ENCODE results near the gene WDFY3.
"Not testable (repeated sequence)": the region's sequence is repeated elsewhere in the genome, so short reads cannot be mapped to it uniquely, and the experiment has no call there.

WDFY3 gene

DNA sequence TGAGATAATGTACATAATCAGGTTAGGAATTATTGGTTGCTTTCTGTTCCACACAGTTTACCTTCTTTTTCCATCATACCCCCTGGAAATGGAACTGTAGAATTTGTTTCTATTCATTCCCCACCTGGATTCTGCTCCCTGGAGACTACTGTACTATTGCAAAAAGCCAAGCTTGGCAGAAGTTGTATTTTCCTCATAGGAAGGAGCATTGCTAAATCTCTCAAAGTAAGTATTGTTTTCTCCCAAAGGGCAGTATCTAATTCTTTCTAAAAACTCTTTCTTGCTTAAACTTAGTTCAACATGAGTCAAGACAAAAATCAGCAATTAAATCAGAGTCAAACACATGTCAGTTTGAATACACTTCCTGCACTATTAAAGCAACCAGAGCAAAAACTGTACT lies 247.4 kb downstream of the WDFY3 start:
- DNase-seq (ENCODE audit: low read depth in 2 of 2), result no peak

DNA sequence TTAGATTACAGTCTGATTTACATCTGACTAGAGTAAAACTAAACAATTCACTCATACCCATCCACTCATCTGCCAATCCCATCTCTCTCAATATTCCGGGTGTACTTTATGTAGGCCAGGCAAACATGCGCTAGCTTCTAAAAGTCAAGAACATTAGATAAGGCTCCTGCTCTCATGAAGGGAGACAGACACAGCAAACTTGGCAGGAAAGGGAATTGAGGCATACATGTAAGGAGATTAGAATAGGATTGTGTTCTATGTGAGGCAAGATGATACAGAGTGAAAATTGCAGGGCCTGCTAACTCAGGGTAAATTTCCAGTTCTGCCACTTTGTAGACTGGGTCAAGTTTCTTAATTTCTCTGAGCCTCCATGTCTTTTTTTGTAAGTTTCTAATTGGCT lies 247.8 kb downstream of the WDFY3 start:
- DNase-seq (ENCODE audit: low read depth in 2 of 2), result no peak

DNA sequence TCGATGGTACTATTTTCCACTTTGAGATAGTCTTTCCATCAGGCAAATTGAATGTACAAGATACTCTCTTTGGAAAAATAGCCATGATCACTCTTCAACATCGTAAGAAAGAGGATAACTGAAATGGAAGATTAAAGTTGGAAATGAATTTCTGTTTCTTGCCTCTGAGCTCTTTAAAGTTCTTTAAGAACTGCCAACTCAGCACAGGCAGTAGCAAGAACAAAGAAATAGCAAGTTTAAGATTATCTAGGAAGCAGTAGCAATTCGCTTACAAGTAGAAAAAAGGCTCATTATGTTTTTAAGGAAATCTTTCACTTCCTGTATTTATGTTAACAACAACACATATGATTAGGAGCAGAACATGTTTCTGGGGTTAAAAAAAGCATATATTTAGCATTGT lies 255.9 kb downstream of the WDFY3 start:
- no peak for DNase-seq (ENCODE audit: low read depth in 2 of 2)

DNA sequence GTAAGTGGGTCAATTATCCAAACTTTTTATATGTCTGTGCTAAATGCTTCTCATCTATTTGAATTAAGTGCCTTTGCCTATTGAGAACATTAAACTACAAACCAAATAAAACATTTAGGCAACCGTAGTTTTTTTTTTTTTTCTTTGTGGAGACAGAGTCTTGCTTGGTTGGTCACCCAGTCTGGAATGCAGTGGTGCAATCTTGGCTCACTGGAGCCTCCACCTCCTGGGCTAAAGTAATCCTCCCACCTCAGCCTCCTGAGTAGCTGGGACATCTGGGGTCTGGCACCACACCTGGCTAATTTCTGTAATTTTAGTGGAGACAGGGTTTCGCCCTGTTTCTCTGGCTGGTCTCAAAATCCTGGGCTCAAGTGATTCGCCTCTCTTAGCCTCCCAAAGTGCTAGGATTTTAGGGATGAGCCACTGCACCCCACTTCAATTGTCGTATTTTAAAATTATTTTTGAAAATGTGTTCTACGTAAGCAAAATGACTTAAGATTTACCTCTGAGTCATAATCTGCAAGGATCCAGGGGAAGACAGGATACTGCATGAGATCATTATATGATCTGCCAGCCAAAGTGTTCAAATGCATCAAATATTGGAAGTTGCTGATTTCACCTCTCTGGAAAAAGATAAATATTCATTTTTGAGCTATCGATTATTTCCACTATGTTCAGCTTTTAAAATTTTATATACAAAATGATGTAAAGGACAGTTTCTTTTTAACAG lies 257.9 kb downstream of the WDFY3 start:
- no peak for DNase-seq (ENCODE audit: low read depth in 2 of 2)

DNA sequence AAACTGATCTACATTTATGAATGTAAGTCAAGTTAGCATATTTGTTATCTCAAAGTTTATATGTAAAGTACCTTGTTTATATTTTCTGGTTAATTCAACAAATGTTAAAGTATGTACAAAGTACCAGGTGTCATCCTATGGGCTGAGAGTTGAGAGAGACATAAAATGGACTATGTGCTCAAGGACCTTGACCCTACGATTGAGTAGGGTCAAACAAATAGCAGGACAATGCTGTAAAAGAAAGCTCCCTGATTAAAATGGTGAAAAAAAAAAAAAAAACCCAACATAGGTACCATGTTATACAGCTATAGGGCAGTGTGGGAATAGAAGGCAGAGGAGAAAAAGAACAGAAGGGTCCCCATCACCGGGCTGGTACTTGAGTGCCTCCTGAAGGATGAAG lies 260.2 kb downstream of the WDFY3 start:
- no peak for DNase-seq (ENCODE audit: low read depth in 2 of 2)

DNA sequence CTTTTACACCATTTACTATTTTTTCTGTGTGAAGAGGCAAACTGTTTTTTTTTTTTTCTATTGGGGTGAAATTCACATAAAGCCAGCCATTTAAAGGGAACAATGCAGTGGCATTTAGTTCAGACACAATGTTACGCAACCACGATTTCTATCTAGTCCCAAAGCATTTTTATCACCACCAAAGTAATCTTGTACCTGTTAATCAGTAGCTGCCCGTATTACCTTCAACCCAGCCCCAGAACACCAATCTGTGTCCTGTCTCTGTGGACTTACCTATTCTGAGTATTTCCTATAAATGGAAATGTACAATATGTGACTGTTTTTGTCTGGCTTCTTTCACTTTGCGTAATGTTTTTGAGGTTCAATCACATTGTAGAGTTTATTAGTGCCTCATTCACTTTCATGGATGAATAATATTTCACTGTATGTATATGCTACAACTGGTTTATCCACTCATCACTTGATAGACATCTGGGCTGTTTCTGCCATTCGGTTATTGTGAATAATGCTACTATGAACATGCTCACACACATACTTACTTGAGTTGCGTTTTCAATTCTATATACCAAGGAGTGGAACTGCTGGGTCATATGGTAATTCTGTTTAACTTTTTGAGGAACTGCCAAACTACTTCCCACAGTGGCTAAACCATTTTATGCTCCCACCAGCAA lies 267.4 kb downstream of the WDFY3 start:
- no peak for DNase-seq (ENCODE audit: low read depth in 2 of 2)

DNA sequence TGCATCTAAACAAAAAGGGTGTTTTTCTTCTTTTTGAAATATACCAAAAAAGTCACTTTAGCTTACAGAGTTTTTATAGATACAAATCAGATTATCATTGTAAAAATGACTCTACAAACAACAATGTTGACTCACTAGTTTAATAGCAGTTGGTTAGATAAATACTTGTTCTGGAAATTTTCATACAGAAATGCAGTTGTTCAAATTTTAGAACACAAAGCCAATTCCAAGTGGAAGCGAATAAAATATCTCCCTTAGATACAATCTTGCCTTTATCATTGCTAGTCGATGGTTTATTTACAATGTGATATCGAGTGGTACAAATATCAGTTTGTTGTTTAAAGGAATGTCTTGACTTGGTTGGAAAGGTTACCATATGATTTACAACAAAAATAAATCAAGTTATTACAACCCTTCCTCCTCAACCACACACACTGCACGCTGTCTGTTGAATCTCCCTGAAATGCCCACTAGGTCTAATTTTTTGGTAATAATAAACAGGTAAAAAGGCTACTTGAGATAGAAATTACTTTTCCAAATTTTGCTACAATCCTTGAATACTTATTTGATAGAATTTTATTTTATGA lies 268.8 kb downstream of the WDFY3 start:
- DNase-seq (ENCODE audit: low read depth in 2 of 2), result no peak

DNA sequence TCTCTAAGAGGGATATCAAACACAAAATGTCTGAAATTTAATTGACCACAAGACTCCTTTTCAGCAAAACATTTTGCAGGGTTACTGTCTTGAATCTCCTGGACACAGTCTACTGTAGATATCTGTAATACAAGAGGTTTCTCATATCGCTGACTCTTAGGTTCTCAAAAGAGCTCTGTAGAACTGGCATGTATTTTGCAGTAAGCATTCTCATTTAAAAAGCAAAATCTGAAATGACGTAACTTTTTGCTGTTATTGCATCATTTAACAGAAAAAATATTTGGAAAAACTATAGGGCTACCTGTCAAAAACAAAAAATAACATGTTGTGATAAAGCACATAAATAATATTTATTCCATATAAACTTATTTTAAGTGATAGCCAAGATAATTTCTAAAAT lies 269.3 kb downstream of the WDFY3 start:
- no peak for DNase-seq (ENCODE audit: low read depth in 2 of 2)

DNA sequence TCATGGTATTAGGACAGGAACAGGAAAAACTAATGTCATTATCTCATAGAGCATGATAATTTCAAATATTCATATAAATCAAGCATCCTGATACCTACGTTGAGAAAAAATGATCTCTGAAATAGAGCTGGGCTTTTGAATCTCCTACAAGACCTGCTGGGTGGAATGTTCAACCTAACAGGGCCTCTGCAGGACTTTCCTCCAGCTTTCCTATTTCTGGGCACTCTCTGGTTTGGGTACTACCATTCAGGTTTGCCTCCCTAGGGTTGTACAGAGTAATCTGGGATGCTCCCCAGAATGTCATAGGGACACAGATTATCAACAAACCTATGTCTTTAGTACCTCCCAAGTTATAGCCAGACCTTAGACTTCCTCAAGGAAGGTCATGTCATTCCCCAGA lies 274.7 kb downstream of the WDFY3 start:
- DNase-seq (ENCODE audit: low read depth in 2 of 2), result no peak

DNA sequence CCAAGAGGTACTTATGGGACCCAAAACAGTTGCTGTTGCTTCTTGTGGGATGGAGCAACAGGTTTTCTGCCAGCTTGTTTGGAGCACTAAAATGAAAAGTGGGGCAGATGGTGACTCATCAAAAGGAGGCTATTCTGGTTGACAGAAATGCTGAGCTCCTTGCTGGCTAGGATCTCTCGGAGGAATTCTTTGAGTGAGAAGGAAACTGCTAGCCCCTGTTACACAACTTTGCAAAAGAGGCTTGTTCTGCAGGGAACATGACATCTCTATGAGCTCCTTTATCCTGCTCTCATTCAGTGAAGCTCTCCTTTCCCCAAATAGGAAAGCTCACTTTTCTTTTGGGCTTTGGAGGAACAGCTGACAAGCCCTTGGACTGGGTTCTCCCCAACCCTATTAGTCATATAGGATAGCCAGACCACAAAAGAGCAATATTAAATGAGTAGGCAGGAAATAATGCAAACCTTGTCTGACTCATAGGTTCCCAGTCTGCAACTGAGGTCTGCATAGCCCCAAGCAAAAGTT lies 275.3 kb downstream of the WDFY3 start:
- no peak for DNase-seq (ENCODE audit: low read depth in 2 of 2)

DNA sequence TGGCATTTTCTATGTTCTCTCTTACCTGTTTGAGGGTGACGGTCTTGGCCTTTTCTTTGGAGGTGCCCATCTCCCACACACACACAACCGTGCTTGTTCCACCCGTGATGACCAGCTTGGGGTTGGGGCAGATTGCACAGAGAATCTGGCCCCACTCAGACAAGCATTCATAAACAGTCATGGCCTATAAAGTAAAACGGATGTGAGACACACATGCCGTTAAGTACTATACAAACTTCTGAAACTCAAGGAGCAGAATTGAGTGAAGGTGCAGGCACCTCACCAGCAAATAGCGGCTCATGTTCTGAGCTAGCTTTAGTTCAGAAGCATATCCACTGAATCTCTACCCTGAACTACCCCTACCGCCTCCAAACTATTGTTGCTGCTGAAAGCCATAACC lies 276.0 kb downstream of the WDFY3 start:
- no peak for DNase-seq (ENCODE audit: low read depth in 2 of 2)

DNA sequence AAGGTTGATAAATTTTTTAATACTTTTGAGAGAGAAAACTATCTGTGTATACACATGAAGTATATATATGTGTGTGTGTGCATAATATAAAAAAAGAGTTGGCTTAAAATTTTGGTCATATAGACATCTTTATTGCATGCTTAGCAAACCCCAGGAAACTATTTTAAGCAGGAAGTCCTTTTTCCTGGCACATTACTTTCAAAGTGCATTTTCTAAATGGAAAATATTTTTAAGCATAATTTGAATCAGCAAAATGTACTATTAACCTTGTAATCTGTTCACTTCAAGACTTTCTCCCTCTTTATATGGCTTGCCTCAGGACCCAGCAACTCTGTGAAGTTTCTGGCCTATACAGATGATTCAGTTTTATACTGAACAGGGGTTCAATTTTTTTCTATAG lies 277.3 kb downstream of the WDFY3 start:
- DNase-seq (ENCODE audit: low read depth in 2 of 2), result no peak

DNA sequence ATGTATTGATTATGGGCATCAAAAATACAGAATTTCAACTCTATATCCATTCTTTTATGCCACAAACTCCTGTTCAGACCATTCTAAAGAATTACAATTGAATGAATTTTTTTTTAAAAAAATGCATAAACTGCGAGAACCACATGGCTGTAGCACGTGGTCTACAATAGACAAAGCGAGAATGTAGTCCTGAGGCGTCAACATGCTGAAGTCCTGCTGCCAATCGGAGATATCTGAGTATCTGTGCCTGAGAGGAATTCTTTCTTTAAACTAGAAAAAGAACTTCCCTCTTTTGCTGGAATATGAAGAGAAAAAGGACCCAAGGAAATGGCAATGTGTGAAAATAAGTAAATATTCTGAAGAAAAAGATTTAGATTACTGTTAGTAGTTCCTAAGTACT lies 277.9 kb downstream of the WDFY3 start:
- no peak for DNase-seq (ENCODE audit: low read depth in 2 of 2)

DNA sequence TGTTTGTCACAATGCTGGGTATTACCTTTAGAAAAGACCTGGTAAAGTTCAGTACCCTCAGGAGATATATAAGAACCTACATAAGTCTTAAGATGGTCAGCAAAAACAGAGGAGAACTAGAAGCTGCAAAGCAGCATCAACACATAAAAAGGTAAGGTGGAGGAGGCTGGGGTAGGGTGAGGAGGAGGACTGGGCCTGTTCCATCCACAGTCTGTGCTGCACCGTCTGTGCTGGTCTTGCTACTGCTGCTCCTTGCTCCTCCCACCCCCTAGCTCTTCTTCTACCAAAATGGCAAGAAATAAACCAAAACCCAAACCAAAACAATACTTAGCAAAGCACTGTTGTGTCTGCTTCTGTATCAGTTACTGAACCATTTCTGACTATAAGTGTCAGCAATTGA lies 281.4 kb downstream of the WDFY3 start:
- no peak for DNase-seq (ENCODE audit: low read depth in 2 of 2)

DNA sequence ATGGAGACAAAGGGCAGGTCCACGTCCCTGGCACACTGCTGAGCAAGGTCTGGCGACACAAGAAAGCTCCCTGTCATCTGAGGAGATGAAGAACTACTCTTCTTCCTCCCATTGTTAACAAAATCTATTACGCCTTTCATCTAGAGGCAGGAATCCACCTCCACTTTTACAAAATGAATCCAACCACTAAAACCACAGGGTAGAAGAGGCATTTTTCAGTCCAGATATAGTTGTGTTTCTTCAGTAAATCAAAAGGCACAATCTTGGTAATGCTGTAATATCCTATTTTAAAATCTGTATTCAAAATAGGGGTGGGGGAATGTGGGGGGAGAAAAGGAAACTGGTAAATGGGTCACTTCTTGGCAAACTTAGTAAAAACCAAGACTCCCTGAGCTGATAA lies 282.1 kb downstream of the WDFY3 start:
- DNase-seq (ENCODE audit: low read depth in 2 of 2), result no peak

DNA sequence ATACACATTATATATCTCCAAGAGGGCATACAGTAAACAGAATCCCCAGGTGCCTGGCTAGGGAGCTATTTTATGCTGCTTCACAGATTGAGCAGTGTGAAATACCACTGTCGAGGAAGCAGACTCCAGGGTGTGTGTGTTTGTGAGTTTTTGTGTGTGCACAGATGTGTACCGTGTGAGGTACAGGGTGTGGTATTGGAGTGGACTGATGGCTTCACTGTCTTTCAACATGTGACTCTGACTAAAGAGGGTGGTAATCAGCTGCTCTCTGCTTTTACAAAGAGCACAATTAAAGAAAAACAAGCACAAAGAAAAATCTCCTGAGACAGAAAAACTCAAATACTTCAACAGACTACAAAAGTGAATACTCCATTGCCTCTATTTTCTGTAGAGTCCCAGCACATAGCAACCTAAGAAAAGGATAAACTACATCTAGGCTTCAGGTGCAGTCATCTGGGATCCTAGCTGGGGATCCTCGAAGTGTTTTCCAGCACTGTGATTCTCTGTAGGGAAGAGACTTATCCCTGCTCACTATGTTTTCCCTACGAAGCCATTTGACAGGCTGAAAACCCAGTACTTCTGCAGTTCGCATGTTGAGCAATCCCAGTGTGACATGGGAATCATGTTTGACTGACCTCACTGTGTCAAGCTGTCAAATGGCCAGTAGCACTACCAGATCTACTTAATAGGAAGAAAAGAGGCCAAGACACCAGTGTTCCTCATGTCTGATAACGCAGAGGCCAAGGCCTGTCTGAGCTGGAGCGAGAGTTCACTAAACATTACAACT lies 283.2 kb downstream of the WDFY3 start:
- no peak for DNase-seq (ENCODE audit: low read depth in 2 of 2)

DNA sequence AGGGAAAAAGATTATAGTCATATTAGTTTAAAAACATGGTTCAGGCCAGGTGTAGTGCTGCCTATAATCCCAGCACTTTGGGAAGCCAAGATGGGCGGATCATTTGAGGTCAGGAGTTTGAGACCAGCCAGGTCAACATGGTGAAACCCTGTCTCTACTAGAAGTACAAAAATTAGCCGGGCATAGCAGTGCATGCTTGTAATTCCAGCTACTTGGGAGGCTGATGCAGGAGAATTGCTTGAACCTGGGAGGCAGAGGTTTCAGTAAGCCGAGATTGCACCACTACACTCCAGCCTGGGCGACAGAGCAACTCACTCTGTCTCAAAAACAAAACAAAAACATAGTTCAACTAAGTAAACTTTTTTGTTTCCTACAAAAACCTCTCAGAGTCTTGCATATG lies 283.8 kb downstream of the WDFY3 start:
- DNase-seq (ENCODE audit: low read depth in 2 of 2), result not testable (repeated sequence)

DNA sequence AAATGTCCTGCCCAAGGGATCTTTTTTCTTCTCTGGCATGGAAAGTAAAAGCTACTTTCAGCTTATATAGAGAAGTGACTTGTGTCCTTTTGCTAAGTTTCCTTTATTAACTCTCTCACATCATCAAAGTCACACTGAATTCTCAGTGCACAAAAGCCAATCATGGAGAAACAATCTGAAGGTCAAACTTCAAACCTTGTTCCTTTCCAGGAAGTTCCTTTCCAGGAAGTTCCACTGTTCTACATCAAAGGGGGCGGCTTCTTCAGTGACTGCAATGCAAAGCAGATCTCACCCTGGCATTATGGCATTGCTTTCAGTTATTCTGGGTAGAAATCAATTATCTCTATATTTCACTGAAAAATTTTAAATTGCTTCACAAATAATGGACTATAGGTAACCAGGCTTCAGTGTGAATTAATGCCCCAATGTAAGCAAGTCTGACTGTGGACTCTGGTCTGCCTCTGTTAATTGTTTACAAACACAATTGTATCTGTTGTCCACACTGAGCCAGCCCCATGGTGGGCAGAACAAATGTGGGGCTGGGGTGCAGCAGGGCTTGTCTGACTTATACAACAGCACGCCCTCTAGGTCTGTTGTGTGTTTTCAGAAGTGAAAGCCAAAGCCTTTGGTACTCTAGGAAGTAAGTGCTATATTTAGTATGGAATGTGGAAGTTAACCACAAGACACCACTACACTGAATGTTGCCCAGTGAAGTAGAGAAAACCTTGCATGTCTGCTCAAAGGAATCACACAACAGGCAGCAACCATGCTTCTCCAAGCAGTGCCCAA lies 284.8 kb downstream of the WDFY3 start:
- DNase-seq (ENCODE audit: low read depth in 2 of 2), result no peak

DNA sequence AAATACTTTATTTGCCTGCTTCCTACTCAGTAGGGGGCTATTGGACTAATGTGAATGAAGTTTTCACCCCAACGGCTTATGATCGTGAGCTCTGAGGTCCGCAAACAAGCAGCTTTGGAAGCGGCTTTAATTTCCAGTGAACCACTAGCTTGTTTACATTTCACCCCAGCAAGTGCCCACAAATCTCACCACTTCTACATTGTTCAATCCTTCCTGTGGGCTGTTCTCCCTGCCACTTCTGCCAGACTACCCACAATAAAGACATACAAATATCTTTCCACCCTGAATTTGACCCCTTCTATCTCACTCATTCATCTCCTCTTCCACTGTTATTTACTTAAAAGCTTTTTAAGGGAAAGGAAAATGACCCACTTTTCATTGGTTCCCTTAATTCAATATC lies 285.5 kb downstream of the WDFY3 start:
- DNase-seq (ENCODE audit: low read depth in 2 of 2), result no peak

DNA sequence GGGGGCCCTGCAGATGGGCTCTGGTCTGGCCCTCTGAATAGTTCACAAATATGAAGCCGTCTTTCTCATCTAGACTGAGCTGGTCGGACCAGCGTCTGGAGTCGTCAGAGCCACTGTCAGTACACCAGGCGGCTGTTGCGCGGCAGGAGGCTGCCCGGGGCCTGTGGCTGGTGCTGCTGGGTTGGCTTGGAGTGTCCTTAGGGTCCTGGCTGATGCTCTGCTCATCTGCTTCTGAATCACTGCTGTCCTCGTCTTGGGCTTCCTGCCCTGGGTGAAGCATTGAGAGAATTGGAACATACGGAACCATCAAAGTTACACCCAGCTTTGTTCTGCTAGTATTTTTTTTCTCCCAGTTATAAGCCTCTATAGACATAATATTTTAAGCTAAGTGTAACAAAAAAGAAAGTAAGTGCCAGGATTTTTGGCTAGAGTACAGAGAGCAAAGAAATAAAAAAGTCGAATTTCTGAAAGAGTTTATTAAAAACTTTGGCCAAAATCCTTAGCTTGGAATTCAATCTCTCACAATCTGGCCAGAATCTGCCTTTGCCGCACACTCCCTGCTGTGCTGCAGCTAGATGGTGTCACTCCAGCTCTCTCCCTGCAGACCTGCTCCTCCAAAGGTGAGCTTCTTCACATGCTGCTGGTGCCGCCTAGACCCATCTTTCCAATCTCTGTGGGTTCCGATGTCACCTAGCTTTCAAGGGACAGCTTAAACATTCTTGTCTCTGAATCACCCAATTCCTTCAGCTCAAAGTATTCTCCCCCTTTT lies 287.3 kb downstream of the WDFY3 start:
- no peak for DNase-seq (ENCODE audit: low read depth in 2 of 2)

DNA sequence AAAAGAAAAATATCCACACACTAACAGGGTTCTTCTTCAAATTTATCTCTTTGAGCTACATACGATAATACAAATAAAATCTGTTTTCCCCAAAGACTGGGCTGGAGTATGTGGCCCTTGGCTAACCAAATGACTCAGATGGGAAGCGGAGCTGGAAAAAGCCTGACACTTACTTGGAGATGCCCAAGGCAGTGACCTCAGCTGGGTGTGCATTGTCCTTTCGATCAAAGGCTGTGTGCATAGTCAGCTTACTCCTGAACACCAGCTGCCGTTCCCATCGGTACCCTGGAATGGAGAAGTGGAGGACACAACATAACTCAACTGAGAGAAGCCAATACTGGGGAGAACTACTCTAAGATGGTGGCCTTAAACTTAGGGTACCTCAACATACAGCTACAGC lies 288.5 kb downstream of the WDFY3 start:
- DNase-seq (ENCODE audit: low read depth in 2 of 2), result no peak
